Mesenchymal stem cell (in vitro differentiated cells and primary cell): ENCODE results near the gene CRYL1.
A peak's percentile ranks its signal among the peaks of the same experiment; 100 is the strongest.

Experiments
- DNase-seq: peaks from one replicate; pipeline ENCODE4 v3.0.0-alpha.2; 2013
- H2AFZ ChIP-seq: one replicate; pipeline ENCODE4 v1.6.1; 2013; ENCODE audit warnings: low read depth, mild to moderate bottlenecking, control low read depth, inconsistent platforms, low read length, moderate library complexity
- H2AK5ac ChIP-seq: 2 replicates; pipeline ENCODE4 v1.6.1; 2013; ENCODE audit warnings: low read length, moderate library complexity, mild to moderate bottlenecking, inconsistent platforms; ENCODE audit not compliant: severe bottlenecking
- H2BK120ac ChIP-seq: one replicate; pipeline ENCODE4 v1.6.1; 2013; ENCODE audit warnings: low read depth, mild to moderate bottlenecking, inconsistent platforms, low read length, moderate library complexity
- H2BK12ac ChIP-seq, 2 experiments: one replicate each; pipeline ENCODE4 v1.6.1; 2013; ENCODE audit warnings: inconsistent platforms in 2 of 2, low read length in 2 of 2, mild to moderate bottlenecking in 2 of 2, moderate library complexity in 2 of 2, control low read depth in 1 of 2
- H2BK15ac ChIP-seq: one replicate; pipeline ENCODE4 v1.6.1; 2013; ENCODE audit warnings: mild to moderate bottlenecking, low read depth, inconsistent platforms; ENCODE audit not compliant: poor library complexity, severe bottlenecking
- H2BK5ac ChIP-seq: 2 replicates; pipeline ENCODE4 v1.6.1; 2013; ENCODE audit warnings: low read depth, mild to moderate bottlenecking, low read length, control low read depth, inconsistent platforms; ENCODE audit not compliant: poor library complexity, severe bottlenecking
- H3K14ac ChIP-seq, 2 experiments: one replicate each; pipeline ENCODE4 v1.6.1; 2013; ENCODE audit warnings: inconsistent platforms in 2 of 2, low read length in 2 of 2, control low read depth in 1 of 2, mild to moderate bottlenecking in 1 of 2, moderate library complexity in 1 of 2
- H3K18ac ChIP-seq, 2 experiments: one replicate each; pipeline ENCODE4 v1.6.1; 2013; ENCODE audit warnings: inconsistent platforms in 2 of 2, low read length in 2 of 2, control low read depth in 1 of 2, low read depth in 1 of 2, mild to moderate bottlenecking in 1 of 2
- H3K23ac ChIP-seq, 2 experiments: one replicate each; pipeline ENCODE4 v1.6.1; 2013; ENCODE audit warnings: inconsistent platforms in 2 of 2, low read length in 2 of 2, mild to moderate bottlenecking in 2 of 2, moderate library complexity in 2 of 2, control low read depth in 1 of 2
- H3K27ac ChIP-seq: 2 replicates; pipeline ENCODE4 v1.5.1; 2013; ENCODE audit warnings: mild to moderate bottlenecking, moderate library complexity, low read length, control low read depth, inconsistent platforms; ENCODE audit not compliant: poor library complexity, severe bottlenecking
- H3K27me3 ChIP-seq, 2 experiments: 2 replicates each; pipeline versions ENCODE4 v1.6.1 to v1.7.0; 2013; ENCODE audit warnings: low read length in 2 of 2, mild to moderate bottlenecking in 2 of 2, moderate library complexity in 2 of 2, control low read depth in 1 of 2, inconsistent platforms in 1 of 2; ENCODE audit not compliant: control insufficient read depth in 1 of 2, insufficient read depth in 1 of 2
- H3K36me3 ChIP-seq, 2 experiments: 2 replicates each; pipeline versions ENCODE4 v1.6.1 to v1.7.0; 2013; ENCODE audit warnings: low read length in 2 of 2, control low read depth in 1 of 2, inconsistent platforms in 1 of 2, low read depth in 1 of 2, mild to moderate bottlenecking in 1 of 2; ENCODE audit not compliant: insufficient read depth in 2 of 2, control insufficient read depth in 1 of 2
- H3K4ac ChIP-seq, 2 experiments: one replicate each; pipeline ENCODE4 v1.6.1; 2013; ENCODE audit warnings: inconsistent platforms in 2 of 2, low read length in 2 of 2, mild to moderate bottlenecking in 2 of 2, moderate library complexity in 2 of 2, control low read depth in 1 of 2, low read depth in 1 of 2
- H3K4me1 ChIP-seq: 2 replicates; pipeline ENCODE4 v1.6.1; 2013; ENCODE audit warnings: low read depth, low read length, control low read depth; ENCODE audit not compliant: control insufficient read depth, insufficient read depth
- H3K4me2 ChIP-seq: 2 replicates; pipeline ENCODE4 v1.6.1; 2013; ENCODE audit warnings: low read length, mild to moderate bottlenecking, inconsistent platforms; ENCODE audit not compliant: poor library complexity, severe bottlenecking
- H3K4me3 ChIP-seq, 2 experiments: 2 replicates each; pipeline versions ENCODE4 v1.5.1 to v1.7.0; 2013; ENCODE audit warnings: low read length in 2 of 2, mild to moderate bottlenecking in 2 of 2, control low read depth in 1 of 2, low read depth in 1 of 2; ENCODE audit not compliant: insufficient read depth in 1 of 2
- H3K79me1 ChIP-seq: replicated peaks from 2 replicates; pipeline ENCODE4 v1.6.1; 2013; ENCODE audit warnings: mild to moderate bottlenecking, control low read depth, low read length, inconsistent platforms; ENCODE audit not compliant: poor library complexity, severe bottlenecking
- H3K9ac ChIP-seq: 2 replicates; pipeline ENCODE4 v1.7.0; 2013; ENCODE audit warnings: mild to moderate bottlenecking, low read length, moderate library complexity
- H3K9me3 ChIP-seq: 2 replicates; pipeline ENCODE4 v1.7.0; 2013; ENCODE audit warnings: mild to moderate bottlenecking, low read length; ENCODE audit not compliant: control insufficient read depth
- H4K8ac ChIP-seq: one replicate; pipeline ENCODE4 v1.6.1; 2013; ENCODE audit warnings: inconsistent platforms, mild to moderate bottlenecking, low read length, moderate library complexity
- H4K91ac ChIP-seq: one replicate; pipeline ENCODE4 v1.6.1; 2013; ENCODE audit warnings: mild to moderate bottlenecking, low read length, inconsistent platforms
- WGBS: methylation state at CpG from one replicate; pipeline ENCODE4 v1.1.7; 2013; ENCODE audit warnings: mixed read lengths; 5-methylcytosine and 5-hydroxymethylcytosine counted together

CRYL1 gene

DNA sequence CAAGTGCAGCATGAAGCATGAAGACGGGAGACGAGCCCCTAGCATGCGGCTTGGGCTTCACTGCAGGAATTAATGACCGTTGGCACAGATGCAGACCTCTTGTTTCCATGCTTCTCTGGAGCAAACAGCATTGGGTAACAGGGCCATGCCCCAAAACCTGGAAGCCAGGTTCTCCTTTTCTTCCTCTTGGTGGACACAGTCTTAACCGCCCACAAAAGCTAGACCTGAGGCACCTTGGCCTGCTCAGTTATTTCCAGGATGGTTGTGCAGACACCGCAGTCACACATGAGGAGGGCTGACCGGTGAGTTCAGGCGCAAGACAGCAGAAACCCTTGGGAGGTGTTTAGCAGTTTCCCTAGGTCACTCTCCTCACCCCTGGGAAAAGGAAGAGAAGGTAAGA is 159.6 kb downstream of the CRYL1 start:
- Histone ChIP-seq H3K79me1 (no peaks in the 10 kb centered on the region), H3K9me3 (no peaks in the 10 kb centered on the region), H3K18ac (no peak overlapping the region), H3K4me3 (no peak overlapping the region), H3K4me2 (no peak overlapping the region), H3K9ac (no peak overlapping the region), H2BK120ac (no peak overlapping the region), H3K14ac (no peak overlapping the region), H2AK5ac (no peak overlapping the region), H3K23ac (no peak overlapping the region), H3K4ac (no peak overlapping the region), H2BK15ac (no peak overlapping the region), H3K27ac (no peak overlapping the region), H2AFZ (no peak overlapping the region), H4K8ac (no peak overlapping the region), H2BK5ac (no peak overlapping the region), H2BK12ac (no peak overlapping the region), H4K91ac (no peak overlapping the region), H3K27me3 (peaks cover 0 to 11% of the 10 kb centered on the region in 2 experiments), H3K36me3 (no peaks in the 10 kb centered on the region), H3K4me1 (peaks cover 19% of the 10 kb centered on the region)
- WGBS = 92% methylated on average over 7 of the region's 8 CpGs
- no peak for DNase-seq

DNA sequence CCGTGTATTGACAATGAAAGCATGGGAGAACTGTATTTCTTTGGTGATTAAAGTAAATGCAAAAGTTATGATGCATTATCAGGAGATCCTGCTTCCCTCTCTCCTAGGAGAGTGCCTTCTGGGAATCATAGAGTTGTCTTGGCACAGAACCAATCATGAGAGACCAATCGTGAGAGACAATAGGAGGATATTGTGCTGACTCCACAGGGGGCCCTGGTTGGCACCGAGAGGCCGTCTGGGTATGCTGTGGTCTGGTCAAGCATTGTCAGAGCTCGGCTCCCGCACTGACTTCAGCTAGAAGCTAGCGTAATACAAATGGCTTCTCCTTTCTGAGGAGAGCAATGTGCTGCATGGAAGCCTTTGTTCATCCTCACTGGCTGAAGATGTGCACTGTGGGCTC is 162.1 kb downstream of the CRYL1 start:
- no peak overlapping the region for H3K9ac ChIP-seq
- H2BK5ac ChIP-seq = peak overlapping the region; percentile 84
- 75% methylated on average over 7 of the region's 7 CpGs for WGBS
- no peaks in the 10 kb centered on the region for H3K9me3 ChIP-seq
- H3K4me2 ChIP-seq = no peak overlapping the region
- no peak overlapping the region for H2BK120ac ChIP-seq
- no peak overlapping the region for H3K27ac ChIP-seq
- no peak for DNase-seq
- no peaks in the 10 kb centered on the region for H3K36me3 ChIP-seq
- H2AK5ac ChIP-seq = peak overlapping the region; percentile 57
- H3K4me1 ChIP-seq = peaks cover 34% of the 10 kb centered on the region
- H3K4ac ChIP-seq = no peak overlapping the region
- H3K23ac ChIP-seq = no peak overlapping the region
- H3K27me3 ChIP-seq = no peaks in the 10 kb centered on the region
- H2AFZ ChIP-seq = no peak overlapping the region
- H2BK12ac ChIP-seq = no peak overlapping the region
- no peak overlapping the region for H2BK15ac ChIP-seq
- H3K4me3 ChIP-seq = no peak overlapping the region
- H3K79me1 ChIP-seq = no peaks in the 10 kb centered on the region
- no peak overlapping the region for H4K91ac ChIP-seq
- H3K18ac ChIP-seq = no peak overlapping the region
- H3K14ac ChIP-seq = no peak overlapping the region
- no peak overlapping the region for H4K8ac ChIP-seq

DNA sequence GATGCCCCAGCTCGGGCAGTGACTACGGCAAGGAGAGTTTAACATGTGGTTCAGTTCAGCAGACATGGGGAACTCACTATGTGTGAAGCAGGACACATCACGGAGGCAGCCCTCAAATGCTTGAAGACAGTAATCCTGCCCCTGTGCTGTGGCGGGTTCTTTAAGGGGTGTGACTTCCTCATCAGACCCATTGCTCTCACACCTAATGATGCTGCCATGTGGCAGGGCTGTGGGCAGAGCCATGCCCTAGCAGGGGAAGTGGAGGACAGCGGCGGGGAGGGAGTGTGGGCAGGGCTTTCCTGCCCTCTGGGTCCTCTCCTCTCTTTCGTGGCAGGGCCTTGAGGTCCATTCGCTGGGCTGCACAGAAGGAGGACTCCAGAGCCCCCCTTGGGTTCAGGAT is 162.5 kb downstream of the CRYL1 start:
- Histone ChIP-seq H3K4me3 (no peak overlapping the region), H3K4ac (no peak overlapping the region), H2BK12ac (no peak overlapping the region), H2BK15ac (no peak overlapping the region), H3K18ac (no peak overlapping the region), H3K27me3 (no peaks in the 10 kb centered on the region), H3K4me1 (peaks cover 34% of the 10 kb centered on the region), H4K91ac (no peak overlapping the region), H2AFZ (no peak overlapping the region), H3K36me3 (no peaks in the 10 kb centered on the region), H3K79me1 (no peaks in the 10 kb centered on the region), H3K23ac (no peak overlapping the region), H3K9me3 (no peaks in the 10 kb centered on the region), H2AK5ac (peak overlapping the region; percentile 83), H3K14ac (no peak overlapping the region), H4K8ac (no peak overlapping the region), H3K4me2 (no peak overlapping the region), H3K9ac (no peak overlapping the region), H3K27ac (no peak overlapping the region), H2BK5ac (peak overlapping the region; percentile 84), H2BK120ac (no peak overlapping the region)
- WGBS = 91% methylated on average over 8 of the region's 8 CpGs
- DNase-seq = no peak

DNA sequence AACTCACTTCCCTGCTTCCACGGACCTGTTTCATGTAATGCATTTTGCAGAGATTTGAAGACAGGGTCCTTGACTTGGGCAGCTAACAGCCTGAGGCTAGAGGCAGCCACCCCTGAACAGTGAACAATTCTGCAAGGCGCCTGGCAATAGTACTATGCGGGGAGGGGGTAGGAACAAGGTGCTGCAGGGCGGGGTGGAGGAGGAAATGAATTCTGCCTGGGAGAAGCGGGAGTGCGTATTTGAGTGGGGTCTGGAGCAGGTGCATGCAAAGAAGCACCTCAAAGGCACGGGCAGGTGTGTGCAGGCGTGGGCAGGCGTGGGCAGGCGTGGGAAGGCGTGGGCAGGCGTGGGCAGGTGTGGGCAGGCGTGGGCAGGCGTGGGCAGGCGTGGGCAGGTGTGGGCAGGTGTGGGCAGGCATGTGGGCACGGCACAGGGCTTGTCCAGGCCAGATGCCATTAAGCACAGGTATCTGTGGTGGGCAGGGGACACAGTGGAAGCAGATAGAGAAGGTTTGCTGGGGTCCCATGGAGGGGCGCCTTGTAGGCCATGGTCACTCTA is 163.1 kb downstream of the CRYL1 start:
- Histone ChIP-seq H3K18ac (no peak overlapping the region), H3K9me3 (no peaks in the 10 kb centered on the region), H3K14ac (peak overlapping the region in 1 of 2 experiments; percentile 93), H2BK15ac (no peak overlapping the region), H3K79me1 (no peaks in the 10 kb centered on the region), H3K27ac (no peak overlapping the region), H3K36me3 (no peaks in the 10 kb centered on the region), H3K4me2 (no peak overlapping the region), H4K91ac (no peak overlapping the region), H2BK120ac (no peak overlapping the region), H3K23ac (no peak overlapping the region), H3K27me3 (no peaks in the 10 kb centered on the region), H2BK5ac (no peak overlapping the region), H4K8ac (no peak overlapping the region), H3K4me3 (no peak overlapping the region), H3K4ac (no peak overlapping the region), H2AK5ac (peak overlapping the region; percentile 43), H2BK12ac (no peak overlapping the region), H3K9ac (no peak overlapping the region), H3K4me1 (peaks cover 34% of the 10 kb centered on the region), H2AFZ (no peak overlapping the region)
- no peak for DNase-seq
- 74% methylated on average over 17 of the region's 17 CpGs for WGBS
